ENCODE data around the gene ARMH3.

ARMH3 gene

GRCh38 chr10:101897633-101898032 lies 158.3 kb downstream of the ARMH3 start:
- no peak overlapping the region for H2BK5ac ChIP-seq (ENCODE audit: low read depth, low read length, poor library complexity)
- no peak overlapping the region for H3K18ac ChIP-seq (ENCODE audit: low read length)
- no peak overlapping the region for H2BK120ac ChIP-seq (ENCODE audit: insufficient read depth, low read length, poor library complexity)
- H2AK5ac ChIP-seq (ENCODE audit: low read length), result no peak overlapping the region
- no peak overlapping the region for H3K4ac ChIP-seq (ENCODE audit: low read depth, low read length)
- 100% methylated on average over 1 of the region's 4 CpGs for WGBS (ENCODE audit: extremely low coverage, insufficient coverage, insufficient read length)
- peaks cover 3 to 9% of the 10 kb centered on the region in 2 experiments for H3K4me1 ChIP-seq (ENCODE audit: control insufficient read depth in 1 of 2, insufficient read depth in 2 of 2, low read length in 2 of 2)
- H2BK12ac ChIP-seq (ENCODE audit: low read length), result no peak overlapping the region
- no peaks in the 10 kb centered on the region for H3K36me3 ChIP-seq (ENCODE audit: control insufficient read depth in 1 of 2, insufficient read depth in 2 of 2, low read length in 2 of 2)
- no peak overlapping the region for H4K91ac ChIP-seq (ENCODE audit: low read depth, low read length)
- no peaks in the 10 kb centered on the region for H3K79me1 ChIP-seq (ENCODE audit: low read length)
- no peak overlapping the region for H3K27ac ChIP-seq (ENCODE audit: low read depth, low read length)
- no peak overlapping the region for H4K8ac ChIP-seq (ENCODE audit: low read depth, low read length)
- H3K27me3 ChIP-seq (ENCODE audit: insufficient read depth, low read length), result no peaks in the 10 kb centered on the region
- no peak overlapping the region for H4K12ac ChIP-seq (ENCODE audit: low read depth, low read length)
- H3K9me3 ChIP-seq (ENCODE audit: insufficient read depth, low read depth, low read length), result no peaks in the 10 kb centered on the region
- no peak for DNase-seq
- no peak overlapping the region for H3K14ac ChIP-seq (ENCODE audit: low read length)
- H3K79me2 ChIP-seq (ENCODE audit: control insufficient read depth, insufficient read depth, low read length, poor library complexity), result no peaks in the 10 kb centered on the region
- no peak overlapping the region for H3K4me2 ChIP-seq (ENCODE audit: low read length)
- H3K23ac ChIP-seq (ENCODE audit: low read length), result no peak overlapping the region
- no peak overlapping the region for H2AFZ ChIP-seq (ENCODE audit: insufficient read depth, low read length, poor library complexity)
- H3K4me3 ChIP-seq (ENCODE audit: low read depth, low read length), result no peak overlapping the region
- no peak overlapping the region for H3K9ac ChIP-seq (ENCODE audit: low read length)

DNA sequence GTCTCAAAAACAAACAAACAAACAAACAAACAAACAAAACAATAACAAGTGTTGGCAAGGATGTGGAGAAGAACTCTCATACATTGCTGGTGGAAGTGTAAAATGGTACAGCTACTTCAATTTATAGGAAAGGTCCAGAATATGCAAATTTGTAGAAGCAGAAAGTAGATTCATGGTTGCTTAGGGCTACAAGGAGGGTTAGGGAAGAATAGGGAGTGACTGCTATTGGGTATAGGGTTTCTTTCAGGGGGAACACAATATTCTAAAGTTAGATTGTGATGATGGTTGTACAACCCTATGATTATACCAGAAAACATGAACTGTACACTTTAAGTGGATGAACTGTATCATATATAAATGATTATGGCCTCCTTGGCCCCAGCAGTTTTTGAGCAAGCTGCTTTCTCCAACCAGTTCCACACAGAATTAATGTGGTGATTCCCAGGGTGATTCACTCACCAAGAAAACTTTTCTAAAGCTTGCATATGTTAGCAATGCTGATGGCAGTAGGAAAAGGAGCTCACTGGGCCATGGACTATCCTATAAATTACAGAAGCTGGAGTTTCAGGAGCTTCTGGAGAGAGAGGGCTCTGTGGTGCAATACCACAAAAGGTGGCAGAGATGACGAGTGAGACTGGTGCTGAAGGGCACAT lies 159.6 kb downstream of the ARMH3 start:
- peaks cover 3 to 9% of the 10 kb centered on the region in 2 experiments for H3K4me1 ChIP-seq (ENCODE audit: control insufficient read depth in 1 of 2, insufficient read depth in 2 of 2, low read length in 2 of 2)
- no peak overlapping the region for H2BK120ac ChIP-seq (ENCODE audit: insufficient read depth, low read length, poor library complexity)
- H2AFZ ChIP-seq (ENCODE audit: insufficient read depth, low read length, poor library complexity), result no peak overlapping the region
- no CpG with 5 or more reads among the region's 1 CpG for WGBS (ENCODE audit: extremely low coverage, insufficient coverage, insufficient read length)
- no peak overlapping the region for H3K14ac ChIP-seq (ENCODE audit: low read length)
- H3K36me3 ChIP-seq (ENCODE audit: control insufficient read depth in 1 of 2, insufficient read depth in 2 of 2, low read length in 2 of 2), result no peaks in the 10 kb centered on the region
- no peak overlapping the region for H3K4me3 ChIP-seq (ENCODE audit: low read depth, low read length)
- no peak overlapping the region for H3K4ac ChIP-seq (ENCODE audit: low read depth, low read length)
- H3K79me2 ChIP-seq (ENCODE audit: control insufficient read depth, insufficient read depth, low read length, poor library complexity), result no peaks in the 10 kb centered on the region
- H2BK5ac ChIP-seq (ENCODE audit: low read depth, low read length, poor library complexity), result no peak overlapping the region
- H3K27ac ChIP-seq (ENCODE audit: low read depth, low read length), result no peak overlapping the region
- no peak overlapping the region for H3K9ac ChIP-seq (ENCODE audit: low read length)
- H4K8ac ChIP-seq (ENCODE audit: low read depth, low read length), result no peak overlapping the region
- H4K91ac ChIP-seq (ENCODE audit: low read depth, low read length), result no peak overlapping the region
- H2BK12ac ChIP-seq (ENCODE audit: low read length), result no peak overlapping the region
- DNase-seq, result no peak
- H4K12ac ChIP-seq (ENCODE audit: low read depth, low read length), result no peak overlapping the region
- H2AK5ac ChIP-seq (ENCODE audit: low read length), result no peak overlapping the region
- no peak overlapping the region for H3K23ac ChIP-seq (ENCODE audit: low read length)
- no peak overlapping the region for H3K4me2 ChIP-seq (ENCODE audit: low read length)
- H3K79me1 ChIP-seq (ENCODE audit: low read length), result no peaks in the 10 kb centered on the region
- no peak overlapping the region for H3K18ac ChIP-seq (ENCODE audit: low read length)
- no peaks in the 10 kb centered on the region for H3K9me3 ChIP-seq (ENCODE audit: insufficient read depth, low read depth, low read length)
- H3K27me3 ChIP-seq (ENCODE audit: insufficient read depth, low read length), result no peaks in the 10 kb centered on the region

DNA sequence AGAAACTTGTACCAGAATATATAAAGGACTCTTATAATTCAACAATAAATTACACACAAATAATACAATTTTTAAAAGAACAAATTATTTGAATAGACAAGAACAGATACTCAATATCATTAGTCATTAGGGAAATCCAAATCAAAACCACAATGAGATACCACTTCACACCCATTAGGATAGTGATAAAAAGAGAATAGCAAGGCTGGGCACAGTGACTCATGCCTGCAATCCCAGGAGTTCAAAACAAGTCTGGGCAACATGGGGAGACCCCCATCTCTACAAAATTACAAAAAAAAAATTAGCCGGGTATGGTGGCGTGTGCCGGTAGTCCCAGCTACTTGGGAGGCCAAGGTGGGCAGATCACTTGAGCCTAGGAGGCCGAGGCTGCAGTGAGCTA lies 160.2 kb downstream of the ARMH3 start:
- H2AFZ ChIP-seq (ENCODE audit: insufficient read depth, low read length, poor library complexity), result no peak overlapping the region
- H3K9ac ChIP-seq (ENCODE audit: low read length), result no peak overlapping the region
- no peak overlapping the region for H2BK120ac ChIP-seq (ENCODE audit: insufficient read depth, low read length, poor library complexity)
- no peak overlapping the region for H3K27ac ChIP-seq (ENCODE audit: low read depth, low read length)
- H3K79me1 ChIP-seq (ENCODE audit: low read length), result no peaks in the 10 kb centered on the region
- no CpG with 5 or more reads among the region's 4 CpGs for WGBS (ENCODE audit: extremely low coverage, insufficient coverage, insufficient read length)
- no peaks in the 10 kb centered on the region for H3K9me3 ChIP-seq (ENCODE audit: insufficient read depth, low read depth, low read length)
- H3K36me3 ChIP-seq (ENCODE audit: control insufficient read depth in 1 of 2, insufficient read depth in 2 of 2, low read length in 2 of 2), result no peaks in the 10 kb centered on the region
- no peak overlapping the region for H3K4me3 ChIP-seq (ENCODE audit: low read depth, low read length)
- no peaks in the 10 kb centered on the region for H3K27me3 ChIP-seq (ENCODE audit: insufficient read depth, low read length)
- H4K8ac ChIP-seq (ENCODE audit: low read depth, low read length), result no peak overlapping the region
- H3K4me2 ChIP-seq (ENCODE audit: low read length), result no peak overlapping the region
- H2AK5ac ChIP-seq (ENCODE audit: low read length), result no peak overlapping the region
- no peak for DNase-seq
- H3K23ac ChIP-seq (ENCODE audit: low read length), result no peak overlapping the region
- H3K79me2 ChIP-seq (ENCODE audit: control insufficient read depth, insufficient read depth, low read length, poor library complexity), result no peaks in the 10 kb centered on the region
- H2BK5ac ChIP-seq (ENCODE audit: low read depth, low read length, poor library complexity), result no peak overlapping the region
- no peak overlapping the region for H4K91ac ChIP-seq (ENCODE audit: low read depth, low read length)
- H4K12ac ChIP-seq (ENCODE audit: low read depth, low read length), result no peak overlapping the region
- no peak overlapping the region for H3K14ac ChIP-seq (ENCODE audit: low read length)
- no peak overlapping the region for H3K18ac ChIP-seq (ENCODE audit: low read length)
- peaks cover 3 to 9% of the 10 kb centered on the region in 2 experiments for H3K4me1 ChIP-seq (ENCODE audit: control insufficient read depth in 1 of 2, insufficient read depth in 2 of 2, low read length in 2 of 2)
- no peak overlapping the region for H2BK12ac ChIP-seq (ENCODE audit: low read length)
- H3K4ac ChIP-seq (ENCODE audit: low read depth, low read length), result no peak overlapping the region

DNA sequence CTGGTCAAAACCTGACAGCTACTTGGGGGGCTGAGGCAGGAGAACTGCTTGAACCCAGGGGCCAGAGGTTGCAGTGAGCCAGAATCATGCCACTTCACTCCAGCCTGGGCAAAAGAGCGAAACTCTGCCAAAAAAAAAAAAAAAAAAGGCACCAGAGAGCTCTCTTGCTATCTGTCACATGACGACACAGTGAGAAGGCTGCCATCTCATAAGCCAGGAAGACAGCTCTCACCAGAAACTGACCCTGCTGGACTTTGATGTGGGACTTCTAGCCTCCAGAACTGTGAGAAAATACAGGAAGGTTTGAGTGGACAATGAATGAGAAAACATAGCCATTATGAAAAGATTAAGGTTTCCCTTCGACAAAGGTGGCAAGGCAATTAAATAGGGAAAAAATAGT lies 161.2 kb downstream of the ARMH3 start:
- no peak overlapping the region for H4K8ac ChIP-seq (ENCODE audit: low read depth, low read length)
- H3K4me2 ChIP-seq (ENCODE audit: low read length), result no peak overlapping the region
- no peak overlapping the region for H3K14ac ChIP-seq (ENCODE audit: low read length)
- H4K91ac ChIP-seq (ENCODE audit: low read depth, low read length), result no peak overlapping the region
- no peak overlapping the region for H3K27ac ChIP-seq (ENCODE audit: low read depth, low read length)
- H2BK5ac ChIP-seq (ENCODE audit: low read depth, low read length, poor library complexity), result no peak overlapping the region
- H2AK5ac ChIP-seq (ENCODE audit: low read length), result no peak overlapping the region
- no peak overlapping the region for H2BK12ac ChIP-seq (ENCODE audit: low read length)
- H3K79me1 ChIP-seq (ENCODE audit: low read length), result no peaks in the 10 kb centered on the region
- H3K4me1 ChIP-seq (ENCODE audit: control insufficient read depth in 1 of 2, insufficient read depth in 2 of 2, low read length in 2 of 2), result peaks cover 3 to 9% of the 10 kb centered on the region in 2 experiments
- no peaks in the 10 kb centered on the region for H3K27me3 ChIP-seq (ENCODE audit: insufficient read depth, low read length)
- H3K4ac ChIP-seq (ENCODE audit: low read depth, low read length), result no peak overlapping the region
- H2BK120ac ChIP-seq (ENCODE audit: insufficient read depth, low read length, poor library complexity), result no peak overlapping the region
- H3K36me3 ChIP-seq (ENCODE audit: control insufficient read depth in 1 of 2, insufficient read depth in 2 of 2, low read length in 2 of 2), result no peaks in the 10 kb centered on the region
- no peak overlapping the region for H4K12ac ChIP-seq (ENCODE audit: low read depth, low read length)
- H2AFZ ChIP-seq (ENCODE audit: insufficient read depth, low read length, poor library complexity), result no peak overlapping the region
- H3K9ac ChIP-seq (ENCODE audit: low read length), result no peak overlapping the region
- H3K23ac ChIP-seq (ENCODE audit: low read length), result no peak overlapping the region
- no peaks in the 10 kb centered on the region for H3K9me3 ChIP-seq (ENCODE audit: insufficient read depth, low read depth, low read length)
- no peak overlapping the region for H3K4me3 ChIP-seq (ENCODE audit: low read depth, low read length)
- H3K79me2 ChIP-seq (ENCODE audit: control insufficient read depth, insufficient read depth, low read length, poor library complexity), result no peaks in the 10 kb centered on the region
- no peak for DNase-seq
- H3K18ac ChIP-seq (ENCODE audit: low read length), result no peak overlapping the region
- WGBS (ENCODE audit: extremely low coverage, insufficient coverage, insufficient read length), result no CpG with 5 or more reads among the region's 3 CpGs

All from trophoblast cell (in vitro differentiated cells and primary cell).